SHP77 treated with DMSO at 0.1 percent for 48 hours (cell line): Measurements from ENCODE around the gene MED15.
"Not testable (repeated sequence)": the region's sequence is repeated elsewhere in the genome, so short reads cannot be mapped to it uniquely, and the experiment has no call there.

Source experiments
- DNase-seq: peaks from one replicate; lab custom pipeline; 2025; lab: John Stamatoyannopoulos, UW

Gene MED15

DNA sequence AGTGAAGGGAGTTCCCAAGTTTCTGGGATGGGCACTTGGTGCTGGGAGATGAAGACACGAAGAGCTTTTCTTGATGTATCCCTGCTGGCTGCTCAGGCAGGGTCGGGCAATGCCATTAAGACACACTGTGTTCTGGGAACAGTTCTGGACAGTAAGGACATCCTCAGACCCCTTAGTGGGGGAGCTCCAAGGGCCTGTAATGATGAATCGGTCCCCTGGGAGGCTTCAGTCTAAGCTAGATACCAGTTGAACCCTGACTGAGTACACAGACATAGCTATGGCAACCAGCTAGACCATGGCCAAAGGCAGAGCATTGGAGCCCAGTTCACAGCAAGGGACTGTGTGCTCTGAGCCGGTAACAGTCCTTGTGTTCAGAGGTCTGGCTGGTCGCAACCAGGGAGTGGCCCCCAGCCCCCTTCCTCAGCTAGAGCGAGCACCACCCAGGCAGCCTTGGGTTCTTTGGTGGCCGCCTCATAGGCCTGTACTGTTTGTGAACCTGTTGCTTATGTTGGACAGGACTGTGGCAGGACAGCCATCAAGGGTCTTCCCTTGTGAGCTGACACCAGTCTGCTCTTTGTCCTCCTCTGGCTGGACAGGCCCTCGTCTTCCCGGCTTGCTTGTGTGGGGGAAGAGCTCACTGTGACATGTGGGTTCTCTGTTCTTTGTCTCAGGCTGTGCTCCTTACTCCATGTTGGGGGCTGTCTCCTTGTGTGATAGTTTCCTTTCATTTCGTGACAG is 25.0 kb downstream of the MED15 start:
- DNase-seq, result no peak

DNA sequence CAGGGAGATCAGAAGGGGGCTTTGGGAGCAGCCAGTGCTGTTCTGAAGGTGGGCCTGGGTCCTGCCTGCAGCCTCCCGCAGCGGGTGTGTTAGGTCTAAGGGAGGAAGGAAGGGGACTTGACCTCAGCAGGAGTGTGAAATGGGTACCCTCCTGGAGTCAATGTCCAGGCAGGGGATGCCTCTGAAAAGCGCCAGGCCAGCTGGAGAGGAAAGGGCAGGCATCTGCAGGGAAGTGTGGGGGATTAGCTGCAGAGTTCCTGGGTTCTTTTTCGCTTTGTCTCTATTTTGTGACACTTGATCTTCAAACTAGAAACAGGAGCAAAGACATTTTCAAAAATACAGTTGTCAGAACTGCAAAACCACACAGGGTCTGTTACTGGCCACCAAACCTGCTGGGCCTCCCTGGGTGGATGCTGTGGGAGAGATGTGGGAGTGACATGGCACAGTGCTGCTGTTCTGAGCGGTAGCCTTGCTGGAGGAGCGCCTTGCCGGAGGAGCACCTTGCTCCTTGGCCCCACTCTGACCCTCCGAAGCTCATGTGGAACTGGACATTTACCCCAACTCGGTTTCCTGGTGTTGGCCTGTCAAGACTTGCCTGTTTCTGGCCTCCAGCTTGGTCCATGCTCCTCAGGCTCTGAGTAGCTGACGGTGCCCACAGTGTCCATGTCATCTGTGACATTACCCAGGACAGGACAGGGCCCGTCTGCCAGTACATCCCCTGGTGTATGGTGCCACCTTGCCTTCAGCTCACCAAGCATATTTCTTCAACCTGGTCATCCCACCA is 25.9 kb downstream of the MED15 start:
- no peak for DNase-seq

DNA sequence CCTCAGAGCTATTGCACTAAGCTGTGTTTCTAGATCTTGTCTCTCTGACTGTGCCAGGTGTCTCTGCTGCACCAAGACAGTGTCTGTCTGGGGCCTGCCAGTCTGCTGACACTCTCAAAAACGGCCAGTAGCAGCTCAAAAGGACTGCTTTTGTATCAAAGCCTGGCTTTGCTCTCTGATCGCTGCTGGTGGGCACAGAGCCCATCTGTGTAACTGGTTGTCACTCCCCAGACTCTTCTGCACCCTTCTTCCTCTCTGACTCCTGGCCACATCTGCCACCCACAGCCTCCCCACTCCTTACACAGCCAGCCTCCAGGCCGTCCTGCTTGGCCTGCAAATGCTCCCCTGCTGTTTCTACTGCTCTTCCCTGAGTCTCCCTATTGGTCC is 26.5 kb downstream of the MED15 start:
- DNase-seq, result no peak

DNA sequence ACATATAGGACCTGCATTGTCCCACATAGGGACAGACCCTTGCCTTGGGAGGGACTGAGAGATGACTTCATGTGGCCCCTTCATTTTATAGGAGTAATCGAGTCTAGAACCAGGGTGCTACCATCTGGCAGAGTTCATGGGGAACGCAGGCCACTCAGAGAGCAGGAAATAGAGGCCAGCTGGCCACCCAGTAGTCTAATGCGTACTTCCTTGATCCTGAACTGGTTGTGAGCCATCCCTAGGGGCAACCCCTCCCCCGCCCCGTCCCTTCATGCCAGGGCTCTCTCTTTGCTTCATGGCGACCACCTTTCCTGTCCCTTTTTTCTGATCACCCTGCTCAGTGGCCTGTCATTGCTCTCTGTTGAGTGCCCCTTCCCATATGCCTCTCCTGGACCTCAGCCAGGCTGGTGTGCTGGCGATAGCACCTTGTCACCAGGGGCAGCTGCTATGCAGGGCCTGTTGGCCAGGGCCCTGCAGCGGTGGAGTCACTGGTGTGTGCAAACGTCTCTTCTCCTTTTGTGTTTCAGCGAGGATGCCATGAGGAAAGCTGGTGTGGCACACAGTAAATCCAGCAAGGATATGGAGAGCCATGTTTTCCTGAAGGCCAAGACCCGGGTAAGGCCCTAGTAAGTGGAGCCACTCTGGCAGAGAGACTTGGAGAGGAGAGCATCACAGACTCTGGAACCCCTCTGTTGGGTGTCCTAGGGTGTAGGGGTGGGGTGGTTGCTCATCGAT is 29.3 kb downstream of the MED15 start:
- peak; percentile 51 for DNase-seq

DNA sequence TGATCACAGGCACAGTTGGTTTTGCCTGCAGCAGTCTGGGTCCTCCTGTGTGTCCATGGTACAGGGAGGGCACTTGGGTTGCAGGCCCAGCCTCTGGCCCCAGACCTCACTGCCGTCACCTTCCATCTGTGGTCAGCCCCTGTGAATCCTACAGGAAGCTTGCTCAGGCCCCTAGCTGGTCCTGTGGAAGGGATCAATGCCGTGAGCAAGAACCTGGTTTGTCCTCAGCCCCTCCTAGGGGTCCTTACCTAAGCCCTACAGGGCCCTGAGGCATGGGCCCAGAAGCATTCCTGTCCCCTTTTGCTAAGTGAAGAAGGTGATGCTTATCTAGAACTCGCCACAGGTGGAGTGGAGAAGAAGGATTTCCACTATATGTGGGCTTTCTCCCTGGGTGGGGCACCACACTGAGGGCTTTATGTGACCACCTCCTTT is 29.9 kb downstream of the MED15 start:
- no peak for DNase-seq

DNA sequence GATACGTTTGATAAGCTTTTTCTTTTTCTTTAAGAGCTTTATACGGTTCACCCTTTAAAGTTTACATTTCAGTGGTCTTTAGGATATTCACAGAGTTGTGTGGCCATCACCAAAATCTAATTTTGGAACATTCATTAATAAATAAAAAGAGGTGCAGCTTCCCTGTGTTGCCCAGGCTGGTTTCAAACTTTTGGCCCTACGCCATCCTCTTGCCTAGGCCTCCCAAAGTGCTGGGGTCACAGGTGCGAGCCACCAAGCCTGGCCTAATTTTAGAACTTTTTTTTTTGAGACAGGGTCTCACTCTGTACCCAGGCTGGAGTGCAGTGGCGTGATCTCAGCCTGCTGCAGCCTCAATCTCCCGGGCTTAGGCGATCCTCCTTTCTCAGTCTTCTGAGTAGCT is 30.6 kb downstream of the MED15 start:
- no peak for DNase-seq

DNA sequence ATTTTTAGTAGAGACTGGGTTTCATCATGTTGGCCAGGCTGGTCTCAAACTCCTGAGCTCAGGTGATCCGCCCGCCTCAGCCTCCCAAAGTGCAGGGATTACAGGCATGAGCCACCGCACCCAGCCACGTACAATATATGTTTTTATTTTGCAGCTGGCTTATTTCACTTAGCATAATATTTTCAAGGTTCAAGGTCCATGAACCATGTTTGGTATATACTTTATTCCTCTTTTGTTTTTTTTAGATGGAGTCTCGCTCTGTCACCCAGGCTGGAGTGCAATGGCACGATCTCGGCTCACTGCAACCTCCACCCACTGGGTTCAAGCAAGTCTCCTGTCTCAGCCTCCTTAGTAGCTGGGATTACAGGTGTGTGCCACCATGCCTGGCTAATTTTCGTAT is 31.5 kb downstream of the MED15 start:
- not testable (repeated sequence) for DNase-seq

DNA sequence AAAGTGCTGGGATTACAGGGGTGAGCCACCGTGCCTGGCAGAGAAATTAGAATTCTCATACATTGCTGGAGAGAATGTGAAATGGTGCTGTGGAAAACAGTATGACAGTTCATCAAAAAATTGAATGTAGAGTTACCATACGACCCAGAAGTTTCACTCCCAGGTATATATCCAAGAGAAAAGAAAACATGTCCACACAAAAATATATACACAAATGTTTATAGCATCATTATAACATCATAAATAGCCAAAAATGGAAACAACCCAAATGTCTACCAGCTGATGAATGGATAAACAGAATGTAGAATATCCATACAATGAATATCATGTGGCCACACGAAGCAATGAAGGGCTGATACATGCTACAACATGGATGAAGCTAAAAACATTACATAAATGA is 34.6 kb downstream of the MED15 start:
- DNase-seq, result no peak

DNA sequence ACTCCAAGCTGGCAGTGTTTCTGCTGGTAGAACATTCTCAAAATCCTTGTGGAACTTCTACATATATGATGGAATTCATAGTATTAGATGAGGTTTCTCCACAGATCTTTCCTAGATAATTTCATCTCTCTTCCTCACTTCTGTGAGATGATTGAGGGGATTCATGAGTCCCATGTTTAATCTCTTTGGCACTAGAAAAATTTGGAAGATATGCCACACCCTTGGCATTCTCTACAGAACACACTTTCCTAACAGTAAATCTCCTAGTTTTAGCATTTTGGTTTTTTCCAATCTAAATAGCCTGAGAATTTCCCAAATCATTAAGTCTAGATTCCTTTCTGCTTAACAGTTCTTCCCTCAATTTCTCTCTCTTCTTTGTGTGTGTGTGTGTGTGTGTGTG is 35.3 kb downstream of the MED15 start:
- DNase-seq, result no peak

DNA sequence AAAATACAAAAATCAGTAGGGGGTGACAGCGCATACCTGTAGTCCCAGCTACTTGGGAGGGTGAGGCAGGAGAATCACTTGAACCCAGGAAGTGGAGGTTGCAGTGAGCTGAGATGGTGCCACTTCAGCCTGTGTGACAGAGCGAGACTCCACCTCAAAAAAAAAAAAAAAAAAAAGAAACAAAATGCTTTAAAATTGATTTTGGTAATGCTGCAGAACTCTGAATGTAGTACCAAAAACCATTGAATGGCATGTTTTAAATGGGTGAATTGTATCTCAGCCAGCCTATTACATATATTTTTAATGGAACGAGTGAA is 37.9 kb downstream of the MED15 start:
- not testable (repeated sequence) for DNase-seq

DNA sequence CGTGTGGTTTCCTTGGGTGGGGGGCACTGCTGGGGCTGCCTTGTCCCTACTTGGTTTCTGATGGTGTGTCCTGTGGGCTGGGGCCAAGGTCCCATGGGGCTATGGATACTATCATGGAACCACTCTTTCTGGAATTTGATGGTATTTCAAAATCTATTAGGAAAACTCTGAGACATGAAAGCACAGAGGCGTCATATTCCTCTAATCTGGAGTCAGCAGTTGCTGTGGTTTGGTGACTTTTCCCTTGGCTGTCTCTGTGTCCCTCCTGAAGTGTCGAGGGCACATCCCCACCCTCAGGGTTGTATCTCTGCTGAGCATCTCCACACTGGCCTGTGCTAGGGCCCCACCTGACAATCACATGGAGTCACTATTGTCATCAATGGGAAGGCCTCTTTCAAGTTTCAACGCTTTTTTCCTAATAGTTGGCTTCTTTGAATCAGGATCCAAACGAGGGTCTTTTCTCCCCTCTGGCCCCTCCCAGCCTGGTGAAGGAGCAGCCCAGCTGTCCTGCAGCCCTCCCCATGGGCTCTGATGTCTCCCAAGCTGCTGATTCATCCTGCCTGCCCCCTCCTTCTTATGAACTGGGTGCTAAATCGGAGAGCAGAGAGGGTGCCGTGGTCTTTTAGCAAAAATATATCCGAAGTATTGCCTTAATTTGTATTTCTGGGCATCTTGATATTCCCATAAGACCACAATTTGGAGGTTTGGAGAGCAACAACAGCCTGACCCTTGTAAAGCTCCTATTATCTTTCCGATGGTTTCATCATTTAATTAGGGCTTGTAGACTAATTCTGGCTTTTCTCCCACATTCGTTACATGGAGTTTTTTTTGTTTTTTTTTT is 38.5 kb downstream of the MED15 start:
- DNase-seq, result no peak

DNA sequence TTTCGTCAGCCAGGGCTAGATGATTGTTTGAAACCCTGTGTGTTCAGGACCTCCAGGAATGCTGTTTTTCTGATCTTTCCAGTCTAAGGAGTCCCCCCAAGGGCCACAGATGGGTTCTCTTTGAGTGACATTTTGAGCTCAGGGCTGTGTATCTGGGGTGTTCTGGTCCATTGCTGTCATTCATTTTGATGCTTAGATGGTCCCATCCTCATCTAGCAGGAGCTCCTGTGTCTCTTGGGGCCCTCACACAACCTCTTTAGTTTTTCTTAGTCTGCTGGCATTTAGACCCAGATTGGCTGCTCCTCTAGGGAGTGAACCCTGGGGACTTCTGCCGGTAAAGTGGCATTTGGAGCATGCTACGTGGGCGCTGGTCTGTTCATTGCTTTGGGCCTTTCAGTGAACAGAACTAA is 39.1 kb downstream of the MED15 start:
- no peak for DNase-seq

DNA sequence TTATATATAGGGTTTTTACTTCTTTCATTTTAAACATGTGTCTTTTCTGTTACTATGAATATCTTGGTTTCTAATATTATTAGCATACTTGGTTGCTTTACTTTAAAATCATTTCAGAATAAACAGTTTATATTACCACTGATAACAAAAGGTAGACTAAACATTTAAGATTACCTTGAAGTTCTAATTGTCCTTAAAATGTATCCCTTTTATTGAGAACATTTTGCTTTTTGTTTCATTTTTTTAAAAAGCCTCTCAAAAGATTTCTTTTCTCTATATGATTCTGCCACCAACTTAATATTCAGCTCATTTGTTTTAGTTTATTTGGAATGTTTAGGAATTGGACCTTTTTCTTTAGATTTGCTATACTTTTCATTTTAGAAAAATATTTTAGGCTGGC is 39.6 kb downstream of the MED15 start:
- no peak for DNase-seq

DNA sequence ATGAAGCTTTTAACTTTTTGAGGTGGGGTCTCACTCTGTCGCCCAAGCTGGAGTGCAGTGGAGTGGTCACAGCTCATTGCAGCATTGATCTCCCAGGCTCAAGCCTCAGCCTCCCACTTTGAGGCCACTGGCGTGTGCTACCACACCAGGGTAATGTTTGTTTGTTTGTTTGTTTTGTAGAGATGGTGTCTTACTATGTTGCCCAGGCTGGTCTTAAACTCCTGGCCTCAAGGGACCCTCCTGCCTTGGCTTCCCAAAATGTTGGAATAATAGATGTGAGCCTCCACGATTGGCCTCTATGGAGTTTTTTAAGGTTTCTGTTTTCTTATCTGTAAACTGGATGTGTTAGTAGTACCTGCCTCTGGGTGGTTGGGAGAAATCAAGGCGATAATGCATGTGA is 41.4 kb downstream of the MED15 start:
- no peak for DNase-seq

DNA sequence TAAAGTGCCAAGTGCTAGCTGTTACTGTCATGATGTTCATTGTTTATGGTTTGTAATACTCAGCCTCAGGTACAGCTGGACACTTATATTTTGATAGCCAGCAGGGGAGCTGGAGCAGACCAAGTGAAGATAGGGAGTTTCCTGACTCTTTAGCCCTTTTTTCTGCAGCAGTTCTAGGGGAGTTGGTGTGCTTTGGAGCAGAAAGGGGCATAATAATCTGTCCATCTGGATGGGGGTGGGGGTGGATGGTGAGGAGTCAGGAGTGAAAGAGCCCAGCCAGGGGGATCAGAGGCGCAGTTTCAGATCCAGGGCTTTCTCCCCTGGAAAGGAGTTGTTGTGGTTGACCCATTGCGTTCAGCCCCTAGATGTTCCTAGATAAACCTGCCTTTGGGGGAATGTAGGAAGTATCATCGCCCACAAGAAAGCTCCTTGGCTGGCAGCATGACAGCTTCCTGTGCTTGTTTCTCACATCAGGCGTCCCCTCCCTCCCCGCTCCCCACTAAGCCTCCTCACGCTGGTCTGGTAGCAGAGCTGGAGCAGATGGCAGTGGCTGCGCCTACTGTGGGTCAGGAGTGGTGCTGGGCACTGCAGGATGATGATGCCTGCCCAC is 41.9 kb downstream of the MED15 start:
- no peak for DNase-seq

DNA sequence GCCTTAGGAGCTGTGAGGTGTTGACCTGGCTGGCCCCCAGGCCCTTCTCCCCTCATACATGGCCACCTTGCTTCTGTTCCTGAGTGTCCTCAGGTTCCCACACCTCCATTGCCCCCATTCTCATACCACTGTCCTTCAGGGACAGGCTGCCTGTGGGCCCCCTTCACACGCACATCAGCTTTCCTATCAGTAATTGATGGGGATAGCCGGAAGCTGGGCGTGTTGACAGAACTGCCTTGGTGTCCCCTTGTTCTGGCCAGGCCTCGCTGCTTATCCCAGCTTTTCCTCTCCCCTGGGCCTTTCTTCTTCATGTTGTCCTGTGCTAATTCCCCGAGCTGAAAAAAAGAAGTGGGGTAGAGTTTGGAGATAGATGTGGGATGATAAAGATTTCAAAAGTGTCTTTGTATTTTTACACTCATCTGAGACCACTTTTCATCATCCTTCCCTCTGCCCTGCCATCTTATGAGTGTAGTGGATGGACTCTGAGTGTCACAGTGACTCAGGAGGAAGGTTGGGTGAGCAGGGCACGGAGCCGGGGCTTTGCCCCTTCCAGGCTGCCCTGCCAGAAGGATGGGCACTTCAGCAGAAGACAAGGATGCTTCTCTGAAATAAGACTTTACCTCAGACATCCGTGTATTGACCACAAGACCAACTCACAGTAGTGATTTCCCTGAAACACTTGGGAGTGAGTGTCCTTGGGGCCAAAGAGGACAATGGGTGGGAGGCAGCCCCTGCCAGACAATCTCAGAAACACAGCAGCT is 42.8 kb downstream of the MED15 start:
- DNase-seq, result no peak

DNA sequence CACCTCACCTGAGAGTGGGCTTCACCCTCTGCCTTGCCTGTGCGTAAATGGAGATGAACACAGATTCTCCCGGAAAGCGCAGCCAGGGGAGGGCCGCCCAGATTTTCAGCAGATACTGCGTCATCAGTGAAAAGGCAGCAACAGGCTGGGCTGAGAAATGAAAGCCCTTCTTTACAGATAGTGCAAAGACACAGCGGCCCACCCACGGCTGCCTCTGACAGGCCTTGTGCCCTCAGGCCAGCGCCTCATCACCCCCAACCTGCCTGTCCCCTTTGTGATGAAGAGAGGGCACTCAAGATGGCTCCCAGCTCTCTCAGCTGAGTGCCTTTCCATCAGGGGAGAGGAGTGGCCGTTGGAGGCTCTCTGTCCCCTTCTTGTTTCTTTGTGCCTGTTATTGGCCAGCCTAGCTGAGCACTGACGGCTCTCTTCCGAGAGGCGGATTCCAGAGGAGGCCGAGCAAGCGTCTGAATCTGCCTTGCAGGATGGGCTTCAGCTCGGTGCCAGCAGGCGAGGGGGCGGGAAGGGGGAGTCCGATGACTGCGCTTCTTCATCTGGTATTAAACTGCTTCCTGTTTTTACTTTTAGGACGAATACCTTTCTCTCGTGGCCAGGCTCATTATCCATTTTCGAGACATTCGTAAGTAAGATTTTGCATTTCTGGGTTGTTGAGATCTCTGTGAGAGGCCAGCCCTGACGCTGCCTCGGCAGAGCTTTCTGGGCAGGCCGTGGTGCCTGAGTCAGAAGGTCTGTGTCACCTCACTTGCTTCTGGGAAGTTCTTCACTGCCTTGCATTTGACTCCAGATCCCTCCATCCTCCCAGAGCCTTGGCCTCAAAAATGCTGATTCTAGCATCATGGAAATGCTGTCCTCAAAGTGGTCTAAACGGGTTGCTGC is 43.7 kb downstream of the MED15 start:
- DNase-seq, result no peak

DNA sequence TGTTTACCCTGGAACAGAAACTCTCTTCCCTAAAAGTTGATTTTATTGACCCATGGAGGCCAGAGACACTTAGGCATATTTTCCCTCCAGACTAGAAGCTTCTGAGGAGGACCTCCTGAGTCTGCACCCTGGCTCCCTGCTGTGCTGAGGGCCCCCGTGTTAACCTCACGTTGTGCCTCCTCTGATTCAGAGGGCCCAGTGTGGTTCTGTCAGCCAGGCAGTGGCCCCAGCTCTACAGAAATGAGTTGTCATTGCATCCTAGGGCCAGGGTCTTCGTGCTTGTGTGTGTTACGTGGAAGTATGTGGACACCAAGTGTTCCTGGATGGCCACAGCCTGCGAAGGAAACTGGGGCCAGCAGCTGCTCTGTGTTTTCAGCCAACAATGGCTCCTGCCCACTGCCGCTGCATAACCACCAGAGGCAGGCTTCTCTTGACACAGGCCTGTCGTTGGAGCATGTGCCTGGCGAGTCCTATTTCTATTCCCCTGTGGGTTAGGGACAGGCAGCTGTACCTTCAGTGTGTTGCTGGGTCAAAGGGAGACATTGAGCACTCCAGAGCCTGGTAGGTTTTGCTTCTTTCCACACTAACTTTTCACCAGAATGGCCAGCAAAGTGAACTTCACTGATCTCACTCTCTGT is 44.5 kb downstream of the MED15 start:
- DNase-seq, result no peak
